ENCODE results near the gene CENPL.
"Not testable (repeated sequence)": the region's sequence is repeated elsewhere in the genome, so short reads cannot be mapped to it uniquely, and the experiment has no call there.

Gene CENPL

DNA sequence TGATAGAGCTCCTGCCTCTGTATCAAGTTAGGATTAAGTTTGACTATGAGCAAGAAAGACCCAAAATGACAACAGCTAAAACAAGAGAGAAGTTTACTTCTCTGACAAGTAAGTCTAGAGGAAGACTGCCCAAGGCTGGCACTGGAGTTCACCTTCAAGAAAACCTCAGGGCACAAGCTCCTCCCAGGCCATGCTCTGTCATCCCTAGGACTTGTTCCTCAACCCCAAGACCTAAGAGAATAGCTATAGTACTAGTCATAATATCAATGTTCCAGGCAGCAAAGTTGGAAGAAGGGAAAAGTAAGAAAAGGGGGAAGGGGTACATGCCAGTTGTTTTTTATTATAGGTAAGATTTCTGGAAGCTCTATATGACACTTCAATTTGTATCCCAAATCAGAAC is 26.6 kb downstream of the CENPL start:
- no peaks in the 10 kb centered on the region for H3K27me3 ChIP-seq (ENCODE audit: control insufficient read depth, insufficient read depth, low read length)
- H3K4me1 ChIP-seq (ENCODE audit: control insufficient read depth, insufficient read depth, low read length): no peaks in the 10 kb centered on the region
- peaks cover 3% of the 10 kb centered on the region; the same call in 1 of the 2 replicates for H3K9me3 ChIP-seq (ENCODE audit: control insufficient read depth, insufficient read depth, low read length)
- H3K36me3 ChIP-seq (ENCODE audit: control insufficient read depth, insufficient read depth, low read length): peaks cover 44% of the 10 kb centered on the region
- H3K4me3 ChIP-seq (ENCODE audit: low read depth, low read length): no peak overlapping the region
- no peak overlapping the region for H3K27ac ChIP-seq (ENCODE audit: low read depth, low read length)
- H3K9ac ChIP-seq (ENCODE audit: low read depth, low read length): no peak overlapping the region

DNA sequence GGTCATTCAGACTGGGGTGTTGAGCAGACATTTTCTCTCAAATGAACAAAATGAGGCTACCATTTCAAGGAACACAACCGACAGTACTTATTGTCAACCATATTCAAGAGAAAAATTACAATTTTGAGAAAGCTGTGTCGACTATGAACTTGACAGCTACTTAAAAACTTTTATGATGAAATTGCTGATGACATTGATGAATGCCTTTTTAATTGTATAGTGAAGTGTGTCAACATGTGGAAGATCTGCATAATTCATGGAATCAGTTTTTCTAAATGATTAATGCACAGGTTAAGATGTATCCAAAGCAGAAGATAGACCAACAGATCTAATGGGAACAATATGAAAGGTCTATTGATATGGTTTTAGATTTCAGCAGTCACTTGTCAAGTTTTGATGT is 34.8 kb downstream of the CENPL start:
- Histone ChIP-seq H3K4me1 (ENCODE audit: control insufficient read depth, insufficient read depth, low read length) (peaks cover 12% of the 10 kb centered on the region; the same call in 1 of the 2 replicates), H3K36me3 (ENCODE audit: control insufficient read depth, insufficient read depth, low read length) (peaks cover 27% of the 10 kb centered on the region), H3K9me3 (ENCODE audit: control insufficient read depth, insufficient read depth, low read length) (no peaks in the 10 kb centered on the region), H3K27ac (ENCODE audit: low read depth, low read length) (no peak overlapping the region), H3K4me3 (ENCODE audit: low read depth, low read length) (no peak overlapping the region), H3K9ac (ENCODE audit: low read depth, low read length) (no peak overlapping the region), H3K27me3 (ENCODE audit: control insufficient read depth, insufficient read depth, low read length) (no peaks in the 10 kb centered on the region)

DNA sequence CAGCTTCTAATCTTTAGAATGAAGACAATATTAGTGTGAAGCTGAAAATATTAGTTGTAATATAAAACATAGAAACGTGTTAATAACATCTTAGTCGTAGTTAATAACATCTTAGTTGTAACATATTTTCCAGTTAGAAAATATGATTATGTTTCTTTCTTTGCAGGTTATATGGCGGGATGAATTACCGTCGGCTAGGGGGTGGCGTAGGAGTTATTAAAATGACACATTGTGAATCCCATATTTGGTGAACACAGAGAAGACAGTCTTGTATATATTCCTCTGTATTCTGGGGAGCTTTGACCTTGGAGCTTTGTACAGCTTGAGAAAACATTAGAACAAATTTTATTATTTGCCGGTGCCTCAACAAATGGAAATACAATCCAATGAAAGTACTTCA is 39.7 kb downstream of the CENPL start:
- Histone ChIP-seq H3K9me3 (ENCODE audit: control insufficient read depth, insufficient read depth, low read length) (no peaks in the 10 kb centered on the region), H3K27me3 (ENCODE audit: control insufficient read depth, insufficient read depth, low read length) (no peaks in the 10 kb centered on the region), H3K27ac (ENCODE audit: low read depth, low read length) (no peak overlapping the region), H3K9ac (ENCODE audit: low read depth, low read length) (no peak overlapping the region), H3K4me1 (ENCODE audit: control insufficient read depth, insufficient read depth, low read length) (no peaks in the 10 kb centered on the region), H3K4me3 (ENCODE audit: low read depth, low read length) (no peak overlapping the region), H3K36me3 (ENCODE audit: control insufficient read depth, insufficient read depth, low read length) (peaks cover 46% of the 10 kb centered on the region)

DNA sequence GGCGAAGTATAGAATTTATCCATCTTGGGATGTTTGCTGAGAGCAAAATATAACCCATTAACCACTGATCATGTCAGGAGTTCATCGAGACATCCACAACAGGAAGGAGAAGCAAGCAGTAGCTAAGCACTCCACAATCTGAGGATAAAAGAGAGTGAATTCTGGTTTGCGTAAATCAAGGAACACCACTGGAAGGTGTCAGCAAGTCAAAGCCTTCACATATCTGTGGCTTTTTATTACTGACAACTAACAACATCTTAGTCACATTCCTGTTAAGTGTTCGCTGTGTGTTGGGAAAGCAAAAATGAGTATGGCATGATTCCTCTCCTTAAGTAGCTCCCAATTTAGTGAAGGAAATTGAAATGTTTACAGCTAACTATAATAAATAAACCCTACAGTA is 44.7 kb downstream of the CENPL start:
- peaks cover 41% of the 10 kb centered on the region for H3K36me3 ChIP-seq (ENCODE audit: control insufficient read depth, insufficient read depth, low read length)
- H3K9me3 ChIP-seq (ENCODE audit: control insufficient read depth, insufficient read depth, low read length): no peaks in the 10 kb centered on the region
- H3K4me1 ChIP-seq (ENCODE audit: control insufficient read depth, insufficient read depth, low read length): no peaks in the 10 kb centered on the region
- no peak overlapping the region for H3K27ac ChIP-seq (ENCODE audit: low read depth, low read length)
- no peak overlapping the region for H3K9ac ChIP-seq (ENCODE audit: low read depth, low read length)
- no peaks in the 10 kb centered on the region for H3K27me3 ChIP-seq (ENCODE audit: control insufficient read depth, insufficient read depth, low read length)
- no peak overlapping the region for H3K4me3 ChIP-seq (ENCODE audit: low read depth, low read length)

DNA sequence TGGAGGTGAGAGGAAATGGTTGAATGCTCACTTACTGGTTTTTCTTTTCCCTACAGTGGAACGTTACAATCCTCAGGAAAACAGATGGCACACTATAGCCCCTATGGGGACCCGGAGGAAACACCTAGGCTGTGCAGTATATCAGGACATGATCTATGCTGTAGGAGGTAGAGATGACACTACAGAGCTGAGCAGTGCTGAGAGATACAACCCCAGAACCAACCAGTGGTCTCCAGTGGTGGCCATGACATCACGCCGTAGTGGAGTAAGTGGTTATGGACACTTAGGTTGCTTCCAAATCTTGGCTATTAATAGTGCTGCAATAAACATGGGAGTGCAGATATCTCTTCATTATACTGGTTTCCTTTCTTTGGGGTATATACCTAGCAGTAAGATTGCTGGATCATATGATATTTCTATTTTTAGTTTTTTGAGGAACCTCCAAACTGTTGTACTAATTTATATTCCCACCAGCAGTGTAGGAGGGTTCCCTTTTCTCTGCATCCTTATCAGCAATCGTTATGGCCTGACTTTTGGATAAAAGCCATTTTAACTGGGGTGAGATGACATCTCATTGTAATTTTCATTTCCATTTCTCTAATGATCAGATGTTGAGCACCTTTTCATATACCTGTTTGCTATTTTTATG is 49.0 kb downstream of the CENPL start:
- Histone ChIP-seq H3K27ac (ENCODE audit: low read depth, low read length) (no peak overlapping the region), H3K27me3 (ENCODE audit: control insufficient read depth, insufficient read depth, low read length) (no peaks in the 10 kb centered on the region), H3K9ac (ENCODE audit: low read depth, low read length) (no peak overlapping the region), H3K4me3 (ENCODE audit: low read depth, low read length) (no peak overlapping the region), H3K9me3 (ENCODE audit: control insufficient read depth, insufficient read depth, low read length) (no peaks in the 10 kb centered on the region), H3K36me3 (ENCODE audit: control insufficient read depth, insufficient read depth, low read length) (peaks cover 14% of the 10 kb centered on the region), H3K4me1 (ENCODE audit: control insufficient read depth, insufficient read depth, low read length) (no peaks in the 10 kb centered on the region)

DNA sequence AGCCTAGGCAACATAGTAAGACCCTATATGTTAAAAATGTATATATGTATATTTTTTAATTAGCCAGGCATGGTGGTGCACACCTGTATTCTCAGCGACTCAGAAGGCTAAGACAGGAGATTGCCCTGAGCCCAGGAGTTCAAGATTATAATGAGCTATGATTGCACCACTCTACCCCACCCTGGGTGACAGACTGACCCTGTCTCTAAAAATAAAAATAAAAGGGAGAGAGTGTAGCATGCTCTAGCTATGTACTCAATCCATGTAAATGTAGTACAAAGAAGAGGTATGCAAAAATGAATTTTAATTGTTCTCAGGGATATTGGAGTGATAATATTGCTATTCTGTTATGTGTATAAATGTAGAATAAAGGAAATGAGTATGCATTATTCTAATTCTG is 53.1 kb downstream of the CENPL start:
- no peaks in the 10 kb centered on the region for H3K9me3 ChIP-seq (ENCODE audit: control insufficient read depth, insufficient read depth, low read length)
- no peaks in the 10 kb centered on the region for H3K4me1 ChIP-seq (ENCODE audit: control insufficient read depth, insufficient read depth, low read length)
- no peak overlapping the region for H3K27ac ChIP-seq (ENCODE audit: low read depth, low read length)
- H3K9ac ChIP-seq (ENCODE audit: low read depth, low read length): no peak overlapping the region
- no peak overlapping the region for H3K4me3 ChIP-seq (ENCODE audit: low read depth, low read length)
- H3K36me3 ChIP-seq (ENCODE audit: control insufficient read depth, insufficient read depth, low read length): peaks cover 12% of the 10 kb centered on the region
- no peaks in the 10 kb centered on the region for H3K27me3 ChIP-seq (ENCODE audit: control insufficient read depth, insufficient read depth, low read length)

DNA sequence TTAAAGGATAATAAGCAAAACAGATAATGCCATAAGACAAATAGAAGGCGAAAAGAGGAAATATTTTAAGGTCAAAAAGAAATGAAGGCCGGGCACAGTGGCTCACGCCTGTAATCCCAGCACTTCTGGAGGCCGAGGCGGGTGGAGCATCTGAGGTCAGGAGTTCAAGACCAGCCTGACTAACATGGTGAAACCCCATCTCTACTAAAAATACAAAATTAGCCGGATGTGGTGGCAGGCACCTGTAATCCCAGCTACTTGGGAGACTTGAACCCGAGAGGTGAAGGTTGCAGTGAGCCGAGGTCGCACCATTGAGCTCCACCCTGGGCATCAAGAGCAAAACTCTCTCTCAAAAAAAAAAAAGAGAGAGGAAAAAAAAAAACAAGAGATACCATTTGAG is 54.4 kb downstream of the CENPL start:
- H3K4me3 ChIP-seq (ENCODE audit: low read depth, low read length); H3K4me1 ChIP-seq (ENCODE audit: control insufficient read depth, insufficient read depth, low read length); H3K27me3 ChIP-seq (ENCODE audit: control insufficient read depth, insufficient read depth, low read length); H3K27ac ChIP-seq (ENCODE audit: low read depth, low read length); H3K36me3 ChIP-seq (ENCODE audit: control insufficient read depth, insufficient read depth, low read length); H3K9me3 ChIP-seq (ENCODE audit: control insufficient read depth, insufficient read depth, low read length); H3K9ac ChIP-seq (ENCODE audit: low read depth, low read length): not testable (repeated sequence)

DNA sequence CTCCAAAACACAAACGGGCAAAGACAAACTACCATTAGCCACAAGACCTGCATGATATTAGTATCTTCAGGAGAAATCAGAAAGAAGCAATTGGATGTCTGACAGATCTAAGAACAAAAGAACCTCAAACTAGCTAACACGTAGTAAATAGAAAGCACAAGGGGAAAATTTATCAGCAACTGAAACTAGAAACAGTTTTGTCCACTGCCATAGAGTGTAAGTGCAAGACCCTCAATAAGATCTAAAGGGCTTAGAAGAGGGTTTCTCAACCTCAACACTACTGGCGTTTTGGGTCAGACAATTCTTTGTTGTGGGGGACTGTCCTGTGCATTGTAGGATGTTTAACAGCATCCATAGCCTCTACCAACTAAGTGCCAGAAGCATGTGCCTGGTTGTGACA is 55.9 kb downstream of the CENPL start:
- no peaks in the 10 kb centered on the region for H3K4me1 ChIP-seq (ENCODE audit: control insufficient read depth, insufficient read depth, low read length)
- H3K36me3 ChIP-seq (ENCODE audit: control insufficient read depth, insufficient read depth, low read length): 0 out of 2 replicates have a peak, but pooled peaks cover 2% of the 10 kb centered on the region
- H3K27ac ChIP-seq (ENCODE audit: low read depth, low read length): no peak overlapping the region
- no peaks in the 10 kb centered on the region for H3K27me3 ChIP-seq (ENCODE audit: control insufficient read depth, insufficient read depth, low read length)
- H3K9ac ChIP-seq (ENCODE audit: low read depth, low read length): no peak overlapping the region
- no peaks in the 10 kb centered on the region; the same call in 1 of the 2 replicates for H3K9me3 ChIP-seq (ENCODE audit: control insufficient read depth, insufficient read depth, low read length)
- H3K4me3 ChIP-seq (ENCODE audit: low read depth, low read length): no peak overlapping the region

DNA sequence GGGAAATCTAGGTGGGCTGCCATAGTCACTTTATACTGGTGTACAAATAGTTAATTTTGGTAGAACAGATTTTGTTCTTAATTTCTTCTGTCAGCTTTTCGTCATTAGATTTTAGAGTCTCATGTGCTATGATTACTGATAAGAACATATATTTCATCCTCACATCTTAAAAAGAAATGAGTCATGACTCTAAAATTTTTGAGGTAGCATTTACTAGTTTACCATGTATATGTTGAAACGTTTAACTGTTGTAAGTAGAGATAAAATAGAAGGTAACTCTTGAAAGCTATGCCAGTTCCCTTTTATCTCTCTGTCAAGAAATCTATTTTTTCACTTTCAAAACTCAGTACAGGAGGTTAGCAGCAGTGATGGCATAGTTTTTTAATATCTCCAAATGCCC is 56.5 kb downstream of the CENPL start:
- Histone ChIP-seq H3K4me1 (ENCODE audit: control insufficient read depth, insufficient read depth, low read length) (no peaks in the 10 kb centered on the region), H3K4me3 (ENCODE audit: low read depth, low read length) (no peak overlapping the region), H3K36me3 (ENCODE audit: control insufficient read depth, insufficient read depth, low read length) (0 out of 2 replicates have a peak, but pooled peaks cover 2% of the 10 kb centered on the region), H3K27ac (ENCODE audit: low read depth, low read length) (no peak overlapping the region), H3K9me3 (ENCODE audit: control insufficient read depth, insufficient read depth, low read length) (no peaks in the 10 kb centered on the region; the same call in 1 of the 2 replicates), H3K9ac (ENCODE audit: low read depth, low read length) (no peak overlapping the region), H3K27me3 (ENCODE audit: control insufficient read depth, insufficient read depth, low read length) (no peaks in the 10 kb centered on the region)

DNA sequence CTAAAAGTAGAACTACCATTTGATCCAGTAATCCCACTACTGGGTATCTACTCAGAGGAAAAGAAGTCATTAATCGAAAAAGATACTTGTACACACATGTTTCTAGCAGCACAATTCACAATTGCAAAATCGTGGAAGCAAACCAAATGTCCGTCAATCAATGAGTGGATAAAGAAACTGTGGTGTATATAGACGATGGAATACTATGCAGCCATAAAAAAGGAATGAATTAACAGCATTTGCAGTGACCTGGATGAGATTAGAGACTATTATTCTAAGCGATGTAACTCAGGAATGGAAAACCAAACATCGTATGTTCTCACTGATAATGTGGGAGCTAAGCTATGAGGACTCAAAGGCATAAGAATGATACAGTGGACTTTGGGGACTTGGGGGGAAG is 60.4 kb downstream of the CENPL start:
- not testable (repeated sequence) for H3K4me3 ChIP-seq (ENCODE audit: low read depth, low read length); H3K9ac ChIP-seq (ENCODE audit: low read depth, low read length); H3K27ac ChIP-seq (ENCODE audit: low read depth, low read length); H3K4me1 ChIP-seq (ENCODE audit: control insufficient read depth, insufficient read depth, low read length); H3K36me3 ChIP-seq (ENCODE audit: control insufficient read depth, insufficient read depth, low read length); H3K27me3 ChIP-seq (ENCODE audit: control insufficient read depth, insufficient read depth, low read length); H3K9me3 ChIP-seq (ENCODE audit: control insufficient read depth, insufficient read depth, low read length)

DNA sequence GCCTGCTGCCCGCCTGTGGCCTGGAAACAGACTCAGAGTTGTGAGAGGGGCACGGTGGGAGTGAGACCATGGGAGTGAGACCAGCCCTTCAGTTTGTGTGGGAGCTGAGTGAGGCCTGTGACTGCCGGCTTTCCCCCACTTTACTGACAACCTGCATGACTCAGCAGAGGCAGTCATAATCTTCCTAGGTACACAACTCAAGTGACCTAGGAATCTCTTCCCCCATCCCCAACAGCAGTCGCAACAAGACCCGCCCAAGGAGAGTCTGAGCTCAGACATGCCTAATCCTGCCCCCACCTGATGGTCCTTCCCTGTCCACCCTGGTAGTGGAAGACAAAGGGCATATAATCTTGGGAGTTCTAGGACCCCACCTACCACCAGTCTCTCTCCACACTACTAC is 65.7 kb downstream of the CENPL start:
- Histone ChIP-seq H3K9ac (ENCODE audit: low read depth, low read length) (no peak overlapping the region), H3K36me3 (ENCODE audit: control insufficient read depth, insufficient read depth, low read length) (peaks cover 39% of the 10 kb centered on the region), H3K9me3 (ENCODE audit: control insufficient read depth, insufficient read depth, low read length) (peaks cover 4% of the 10 kb centered on the region; the same call in 1 of the 2 replicates), H3K4me3 (ENCODE audit: low read depth, low read length) (no peak overlapping the region), H3K27me3 (ENCODE audit: control insufficient read depth, insufficient read depth, low read length) (no peaks in the 10 kb centered on the region), H3K27ac (ENCODE audit: low read depth, low read length) (no peak overlapping the region), H3K4me1 (ENCODE audit: control insufficient read depth, insufficient read depth, low read length) (no peaks in the 10 kb centered on the region)

Measured in HUES48 (cell line).